22Rv1 (cell line): ENCODE measurements around the gene ZKSCAN1.

Source experiments
- CTCF ChIP-seq: fragments of 450-650 bp; IDR thresholded peaks from 2 replicates; pipeline ENCODE4 v1.5.1; 2017; ENCODE audit warnings: mild to moderate bottlenecking
- ZFX ChIP-seq: fragments of 450-650 bp; IDR thresholded peaks from 2 replicates; pipeline ENCODE4 v1.6.1; 2017; ENCODE audit warnings: antibody characterized with exemption, borderline replicate concordance

- TF ChIP-seq CTCF = no peak
- no peak for TF ChIP-seq ZFX
Measured at GRCh38 chr7:99987846-99988245, 27.6 kb upstream of the ZKSCAN1 start.
